Measurements from ENCODE around the gene SLPI.
A peak's percentile ranks its signal among the peaks of the same experiment; 100 is the strongest.

SLPI gene

DNA sequence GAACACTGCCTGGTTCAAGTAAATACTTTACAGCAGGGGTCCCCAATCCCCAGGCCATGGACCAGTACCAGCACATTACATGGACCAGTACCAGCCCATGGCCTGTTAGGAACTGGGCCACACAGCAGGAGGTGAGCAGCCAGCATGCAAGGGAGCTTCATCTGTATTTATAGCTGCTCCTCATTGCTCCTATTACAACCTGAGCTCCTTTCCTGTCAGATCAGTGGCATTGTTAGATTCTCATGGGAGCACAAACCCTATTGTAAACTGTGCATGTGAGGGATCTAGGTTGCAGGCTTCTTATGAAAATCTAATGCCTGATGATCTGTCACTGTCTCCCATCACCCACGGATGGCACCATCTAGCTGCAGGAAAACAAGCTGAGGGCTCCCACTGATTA lies 40.3 kb upstream of the SLPI start:
- DNase-seq (ENCODE audit: low read depth in 2 of 2) = no peak
- TF ChIP-seq, protein P1, sequence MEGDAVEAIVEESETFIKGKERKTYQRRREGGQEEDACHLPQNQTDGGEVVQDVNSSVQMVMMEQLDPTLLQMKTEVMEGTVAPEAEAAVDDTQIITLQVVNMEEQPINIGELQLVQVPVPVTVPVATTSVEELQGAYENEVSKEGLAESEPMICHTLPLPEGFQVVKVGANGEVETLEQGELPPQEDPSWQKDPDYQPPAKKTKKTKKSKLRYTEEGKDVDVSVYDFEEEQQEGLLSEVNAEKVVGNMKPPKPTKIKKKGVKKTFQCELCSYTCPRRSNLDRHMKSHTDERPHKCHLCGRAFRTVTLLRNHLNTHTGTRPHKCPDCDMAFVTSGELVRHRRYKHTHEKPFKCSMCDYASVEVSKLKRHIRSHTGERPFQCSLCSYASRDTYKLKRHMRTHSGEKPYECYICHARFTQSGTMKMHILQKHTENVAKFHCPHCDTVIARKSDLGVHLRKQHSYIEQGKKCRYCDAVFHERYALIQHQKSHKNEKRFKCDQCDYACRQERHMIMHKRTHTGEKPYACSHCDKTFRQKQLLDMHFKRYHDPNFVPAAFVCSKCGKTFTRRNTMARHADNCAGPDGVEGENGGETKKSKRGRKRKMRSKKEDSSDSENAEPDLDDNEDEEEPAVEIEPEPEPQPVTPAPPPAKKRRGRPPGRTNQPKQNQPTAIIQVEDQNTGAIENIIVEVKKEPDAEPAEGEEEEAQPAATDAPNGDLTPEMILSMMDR (IDR thresholded peaks at IDR 0.05; ENCODE audit: low read depth, low read length) = no peak
- H3K4me3 ChIP-seq (replicated peaks in 1 of 2; ENCODE audit: low read depth in 2 of 2, low read length in 2 of 2) = no peak overlapping the region

DNA sequence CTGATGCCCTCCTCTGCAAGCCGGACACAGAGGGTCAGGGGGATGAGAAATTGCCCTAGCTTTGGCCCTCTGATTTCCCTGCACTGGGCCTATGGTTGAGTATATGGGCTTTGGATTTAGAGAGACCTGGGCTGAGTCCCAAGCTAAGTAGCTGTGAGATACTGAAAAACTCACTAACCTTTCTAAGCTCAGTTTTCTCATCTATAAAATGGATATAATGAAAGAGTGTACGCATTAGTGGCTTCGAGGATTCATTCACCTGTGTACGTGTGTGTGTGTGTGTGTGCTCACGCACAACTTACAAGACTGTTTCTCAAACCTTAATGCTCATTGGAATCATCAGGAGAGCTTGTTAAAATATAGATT lies 39.6 kb upstream of the SLPI start:
- peak overlapping the region in 1 of 2 donors; percentile 44 for H3K4me3 ChIP-seq (replicated peaks in 1 of 2; ENCODE audit: low read depth in 2 of 2, low read length in 2 of 2)
- TF ChIP-seq, protein P1 (IDR thresholded peaks at IDR 0.05; ENCODE audit: low read depth, low read length) = no peak
- no peak for DNase-seq (ENCODE audit: low read depth in 2 of 2)

DNA sequence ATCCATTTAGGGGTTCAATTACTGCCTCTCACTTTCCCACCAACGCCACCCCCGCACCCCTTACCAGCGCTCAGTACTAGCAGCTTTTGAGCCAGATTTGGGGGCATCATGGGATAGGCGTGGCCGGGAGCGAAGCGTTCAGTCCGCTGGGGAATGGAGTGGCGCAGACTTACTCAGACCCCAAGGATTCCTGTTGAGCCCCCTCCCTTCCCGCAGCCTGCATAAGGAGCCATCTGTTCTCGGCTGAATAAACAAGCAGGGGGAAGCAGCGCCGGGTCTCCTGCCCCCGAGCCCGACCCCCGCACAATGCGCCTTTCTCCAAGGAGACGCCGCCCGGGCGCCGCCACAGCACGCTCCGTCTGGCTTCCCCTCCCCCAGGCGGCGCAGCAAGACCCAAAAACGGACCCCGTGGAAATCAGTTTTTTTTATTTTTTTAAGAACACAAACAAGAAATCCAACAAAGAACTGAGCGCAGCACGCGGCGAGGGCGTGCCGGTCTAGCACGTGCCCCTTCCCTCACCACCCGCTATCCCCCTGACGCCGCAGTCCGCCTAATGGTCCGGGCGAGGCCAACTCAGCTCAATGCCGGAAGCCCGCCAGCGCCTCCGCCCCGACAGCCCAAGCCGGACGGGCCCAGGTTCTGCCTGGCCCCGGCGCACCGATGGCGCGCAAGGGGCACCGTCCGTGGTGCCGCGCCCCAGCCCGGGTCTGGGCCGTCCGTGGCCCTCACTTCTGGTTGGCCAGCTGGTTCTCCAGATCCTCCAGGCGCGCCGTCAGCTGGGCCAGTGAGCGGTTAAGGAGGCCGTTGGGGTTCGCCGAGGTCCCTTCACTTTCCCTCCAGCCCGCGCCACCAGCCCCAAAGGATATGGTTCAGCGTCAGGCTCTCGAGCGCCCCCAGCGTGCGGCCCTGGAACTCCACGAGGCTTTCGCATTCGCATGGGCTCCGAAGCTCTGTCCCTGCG lies 39.0 kb upstream of the SLPI start:
- peak; percentile 72 to 73 for DNase-seq (ENCODE audit: low read depth in 2 of 2)
- H3K4me3 ChIP-seq (replicated peaks in 1 of 2; ENCODE audit: low read depth in 2 of 2, low read length in 2 of 2) = peak overlapping the region; percentile 44 to 49
- TF ChIP-seq, protein P1 (IDR thresholded peaks at IDR 0.05; ENCODE audit: low read depth, low read length) = peak; percentile 99

DNA sequence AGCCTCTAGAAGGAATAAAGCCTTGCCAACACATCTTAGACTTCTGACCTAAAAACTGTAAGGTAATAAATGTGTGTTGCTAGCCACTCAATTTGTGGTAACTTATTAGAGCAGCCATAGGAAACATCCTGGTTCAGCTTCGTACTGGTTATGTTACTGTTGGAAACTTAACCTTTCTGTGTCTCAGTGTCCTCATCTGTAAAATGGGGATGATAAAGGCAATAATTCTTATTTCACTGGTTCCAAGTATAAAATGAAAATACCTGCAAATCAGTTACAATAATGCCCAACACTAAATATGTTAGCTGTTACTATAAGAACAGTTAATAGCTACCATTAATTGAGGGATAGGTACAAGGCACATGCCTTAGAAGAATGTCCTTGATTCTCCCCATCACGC lies 38.0 kb upstream of the SLPI start:
- no peak for DNase-seq (ENCODE audit: low read depth in 2 of 2)
- TF ChIP-seq, protein P1 (IDR thresholded peaks at IDR 0.05; ENCODE audit: low read depth, low read length) = no peak
- H3K4me3 ChIP-seq (replicated peaks in 1 of 2; ENCODE audit: low read depth in 2 of 2, low read length in 2 of 2) = no peak overlapping the region

DNA sequence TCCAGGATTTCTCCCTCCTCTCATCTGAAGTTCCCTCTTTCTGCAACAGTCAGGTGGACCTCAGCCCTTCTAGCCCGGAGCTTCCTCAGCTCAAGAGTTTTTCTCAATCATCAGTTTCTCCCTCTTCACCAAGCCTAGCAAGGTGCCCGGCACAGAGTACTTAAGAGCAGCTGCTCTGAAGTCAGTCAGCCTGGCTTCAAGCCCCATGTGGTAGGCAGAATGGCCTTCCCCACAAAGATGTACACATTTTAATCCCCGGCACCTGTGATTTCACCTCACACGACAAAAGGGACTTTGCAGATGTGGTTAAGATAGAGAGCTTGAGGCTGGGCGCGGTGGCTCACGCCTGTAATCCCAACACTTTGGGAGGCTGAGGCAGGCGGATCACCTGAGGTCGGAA lies 37.2 kb upstream of the SLPI start:
- DNase-seq (ENCODE audit: low read depth in 2 of 2) = no peak
- H3K4me3 ChIP-seq (replicated peaks in 1 of 2; ENCODE audit: low read depth in 2 of 2, low read length in 2 of 2) = no peak overlapping the region
- TF ChIP-seq, protein P1 (IDR thresholded peaks at IDR 0.05; ENCODE audit: low read depth, low read length) = no peak

DNA sequence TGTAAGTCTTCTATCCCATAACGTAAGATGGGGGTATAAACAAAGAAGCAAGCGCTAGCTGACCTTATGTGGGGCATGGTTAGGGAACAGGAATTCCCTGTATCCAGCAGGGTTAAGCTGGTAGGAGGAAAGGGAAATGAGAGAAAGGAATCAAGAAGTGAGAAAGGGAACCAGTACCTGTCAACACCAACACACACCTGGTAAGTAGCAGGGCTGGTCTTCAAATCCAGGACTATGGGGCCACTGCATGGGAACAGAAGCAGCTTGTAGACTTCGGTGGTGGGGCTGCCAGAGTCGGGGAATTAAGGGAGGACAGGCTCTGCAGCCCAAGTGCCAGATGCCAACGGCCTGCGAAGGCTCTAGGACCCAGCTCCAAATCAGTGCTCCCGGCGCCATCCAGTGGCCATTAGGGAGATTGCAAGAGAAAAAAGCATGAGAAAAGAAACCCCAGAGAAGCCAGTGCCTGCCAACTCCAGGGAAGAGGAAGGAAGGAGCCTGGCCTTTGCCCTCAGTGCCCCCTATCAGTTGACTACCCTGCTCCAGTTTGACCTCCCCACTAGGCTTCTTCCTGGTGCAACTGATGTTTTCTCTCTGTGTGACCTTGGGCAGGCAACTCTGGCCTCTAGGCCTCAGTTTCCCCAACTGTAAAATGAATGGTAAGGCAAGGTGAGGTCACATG lies 36.5 kb upstream of the SLPI start:
- no peak overlapping the region for H3K4me3 ChIP-seq (replicated peaks in 1 of 2; ENCODE audit: low read depth in 2 of 2, low read length in 2 of 2)
- peak; percentile 80 to 84 for DNase-seq (ENCODE audit: low read depth in 2 of 2)
- TF ChIP-seq, protein P1 (IDR thresholded peaks at IDR 0.05; ENCODE audit: low read depth, low read length) = peak; percentile 88
